ENCODE data around the gene MRPL12.

DNA sequence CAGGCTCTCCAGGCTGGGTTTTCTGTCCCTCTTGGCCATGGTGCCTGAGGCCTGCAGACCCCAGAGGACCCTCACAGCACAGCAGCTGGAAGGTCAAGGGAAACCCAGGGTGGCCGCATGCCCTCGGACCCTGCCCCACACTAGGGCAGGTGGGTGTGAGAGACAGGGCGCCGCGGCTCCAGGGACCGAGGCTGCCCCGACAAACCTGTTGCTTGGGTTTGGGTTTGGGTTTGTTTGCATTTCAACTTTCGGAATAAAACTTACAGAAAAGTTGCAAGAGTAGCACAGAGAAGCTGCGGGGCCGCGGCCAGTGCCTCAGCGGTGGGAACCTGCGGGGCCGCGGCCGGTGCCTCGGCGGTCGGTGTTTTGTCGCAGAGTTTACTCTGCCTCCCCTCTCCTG is 11.6 kb upstream of the MRPL12 start:
- TF ChIP-seq FOXM1 (IDR thresholded peaks at IDR 0.05; ENCODE audit: low read depth) (no peak), FOXM1 (CRISPR knock-in tag; IDR thresholded peaks at IDR 0.05; ENCODE audit: low read depth) (no peak), CREM (IDR thresholded peaks at IDR 0.05; ENCODE audit: low read depth) (no peak), RFX7 (CRISPR knock-in tag; IDR thresholded peaks at IDR 0.05) (no peak)
- TF ChIP-seq, protein P1, sequence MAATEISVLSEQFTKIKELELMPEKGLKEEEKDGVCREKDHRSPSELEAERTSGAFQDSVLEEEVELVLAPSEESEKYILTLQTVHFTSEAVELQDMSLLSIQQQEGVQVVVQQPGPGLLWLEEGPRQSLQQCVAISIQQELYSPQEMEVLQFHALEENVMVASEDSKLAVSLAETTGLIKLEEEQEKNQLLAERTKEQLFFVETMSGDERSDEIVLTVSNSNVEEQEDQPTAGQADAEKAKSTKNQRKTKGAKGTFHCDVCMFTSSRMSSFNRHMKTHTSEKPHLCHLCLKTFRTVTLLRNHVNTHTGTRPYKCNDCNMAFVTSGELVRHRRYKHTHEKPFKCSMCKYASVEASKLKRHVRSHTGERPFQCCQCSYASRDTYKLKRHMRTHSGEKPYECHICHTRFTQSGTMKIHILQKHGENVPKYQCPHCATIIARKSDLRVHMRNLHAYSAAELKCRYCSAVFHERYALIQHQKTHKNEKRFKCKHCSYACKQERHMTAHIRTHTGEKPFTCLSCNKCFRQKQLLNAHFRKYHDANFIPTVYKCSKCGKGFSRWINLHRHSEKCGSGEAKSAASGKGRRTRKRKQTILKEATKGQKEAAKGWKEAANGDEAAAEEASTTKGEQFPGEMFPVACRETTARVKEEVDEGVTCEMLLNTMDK (IDR thresholded peaks at IDR 0.05; ENCODE audit: borderline replicate concordance, insufficient read depth, low read depth, low read length, poor library complexity, severe bottlenecking), result no peak
- TF ChIP-seq, protein P2, sequence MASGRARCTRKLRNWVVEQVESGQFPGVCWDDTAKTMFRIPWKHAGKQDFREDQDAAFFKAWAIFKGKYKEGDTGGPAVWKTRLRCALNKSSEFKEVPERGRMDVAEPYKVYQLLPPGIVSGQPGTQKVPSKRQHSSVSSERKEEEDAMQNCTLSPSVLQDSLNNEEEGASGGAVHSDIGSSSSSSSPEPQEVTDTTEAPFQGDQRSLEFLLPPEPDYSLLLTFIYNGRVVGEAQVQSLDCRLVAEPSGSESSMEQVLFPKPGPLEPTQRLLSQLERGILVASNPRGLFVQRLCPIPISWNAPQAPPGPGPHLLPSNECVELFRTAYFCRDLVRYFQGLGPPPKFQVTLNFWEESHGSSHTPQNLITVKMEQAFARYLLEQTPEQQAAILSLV (tag; IDR thresholded peaks at IDR 0.05), result no peak
